HEK293 (cell line): ENCODE data around the gene ABHD17A.
A peak's percentile ranks its signal among the peaks of the same experiment; 100 is the strongest.

Source experiments
- CTCF ChIA-PET: fragments of 350-600 bp; formaldehyde crosslinking; extraction: SDS; loops from one replicate; lab custom pipeline; 2021; ENCODE audit warnings: antibody characterized with exemption; lab: Yijun Ruan, JAX
- POLR2A ChIA-PET: fragments of 300-600 bp; formaldehyde crosslinking; extraction: SDS; loops from one replicate; lab custom pipeline; 2020; ENCODE audit warnings: antibody characterized with exemption, inconsistent platforms; lab: Yijun Ruan, JAX
- H3K27ac ChIP-seq: fragments of 200-500 bp; sonication (Bioruptor generic); 2 replicates; pipeline ENCODE4 v1.5.1; 2014; ENCODE audit warnings: low read depth, low read length, control low read depth, inconsistent platforms; ENCODE audit errors: extremely low read depth
- H3K36me3 ChIP-seq, 2 experiments: fragments of 200-500 bp in 1 of 2; sonication (Bioruptor generic) in 1 of 2; 1 replicate in 1 of 2; 2 replicates in 1 of 2; pipeline ENCODE4 v1.5.1; 2014 to 2017; ENCODE audit warnings: inconsistent platforms in 2 of 2, low read length in 2 of 2; ENCODE audit not compliant: control insufficient read depth in 2 of 2, insufficient read depth in 1 of 2
- H3K4me1 ChIP-seq: fragments of 200-500 bp; sonication (Bioruptor generic); 2 replicates; pipeline ENCODE4 v1.5.1; 2014; ENCODE audit warnings: mild to moderate bottlenecking, low read length, inconsistent platforms; ENCODE audit not compliant: control insufficient read depth, insufficient read depth
- H3K4me3 ChIP-seq: 2 replicates; pipeline ENCODE4 v1.5.1; 2011; ENCODE audit warnings: low read depth, mild to moderate bottlenecking, control low read depth, low read length, moderate library complexity
- H3K9me3 ChIP-seq: fragments of 200-500 bp; sonication (Bioruptor generic); 2 replicates; pipeline ENCODE4 v1.5.1; 2014; ENCODE audit warnings: low read depth, low read length, inconsistent platforms; ENCODE audit not compliant: control insufficient read depth, insufficient read depth
- EGR2 ChIP-seq: fragments of 450-650 bp; formaldehyde crosslinking; IDR thresholded peaks from 2 replicates; pipeline ENCODE4 v1.5.1; 2016; ENCODE audit warnings: low read depth, missing biosample characterization, missing genetic modification characterization
- MZF1 ChIP-seq: fragments of 450-650 bp; formaldehyde crosslinking; IDR thresholded peaks from 2 replicates; pipeline ENCODE4 v1.5.1; 2017; ENCODE audit warnings: missing biosample characterization, missing genetic modification characterization, borderline replicate concordance
- SCRT1 ChIP-seq: fragments of 450-650 bp; formaldehyde crosslinking; IDR thresholded peaks from 2 replicates; pipeline ENCODE4 v1.5.1; 2016; ENCODE audit warnings: missing biosample characterization, missing genetic modification characterization, borderline replicate concordance
- SETDB1 ChIP-seq: IDR thresholded peaks from one replicate; pipeline ENCODE4 v1.6.1; 2017; ENCODE audit warnings: mild to moderate bottlenecking, low read length, moderate library complexity, mixed read lengths; ENCODE audit not compliant: insufficient read length
- WT1 ChIP-seq: fragments of 450-650 bp; formaldehyde crosslinking; IDR thresholded peaks from 2 replicates; pipeline ENCODE4 v1.5.1; 2016; ENCODE audit warnings: missing biosample characterization, missing genetic modification characterization
- YY2 ChIP-seq: fragments of 450-650 bp; formaldehyde crosslinking; IDR thresholded peaks from 2 replicates; pipeline ENCODE4 v1.5.1; 2016; ENCODE audit warnings: missing biosample characterization, missing genetic modification characterization
- ZNF121 ChIP-seq: fragments of 450-650 bp; formaldehyde crosslinking; IDR thresholded peaks from 2 replicates; pipeline ENCODE4 v1.5.1; 2016; ENCODE audit warnings: missing biosample characterization, missing genetic modification characterization
- ZNF174 ChIP-seq: fragments of 450-650 bp; formaldehyde crosslinking; IDR thresholded peaks from 2 replicates; pipeline ENCODE4 v1.5.0; 2017; ENCODE audit warnings: missing biosample characterization, mild to moderate bottlenecking, missing genetic modification characterization
- ZNF202 ChIP-seq: fragments of 450-650 bp; formaldehyde crosslinking; IDR thresholded peaks from 2 replicates; pipeline ENCODE4 v1.5.1; 2016; ENCODE audit warnings: missing biosample characterization, missing genetic modification characterization, borderline replicate concordance
- ZNF426 ChIP-seq: fragments of 450-650 bp; formaldehyde crosslinking; IDR thresholded peaks from 2 replicates; pipeline ENCODE4 v1.5.1; 2017; ENCODE audit warnings: missing biosample characterization, missing genetic modification characterization, mild to moderate bottlenecking, inconsistent platforms, moderate library complexity
- ZNF561 ChIP-seq: fragments of 450-650 bp; IDR thresholded peaks from 2 replicates; pipeline ENCODE4 v1.5.1; 2018; ENCODE audit warnings: missing biosample characterization, missing genetic modification characterization, borderline replicate concordance
- ZNF664 ChIP-seq: fragments of 450-650 bp; formaldehyde crosslinking; IDR thresholded peaks from 2 replicates; pipeline ENCODE4 v1.5.1; 2016; ENCODE audit warnings: missing biosample characterization, missing genetic modification characterization
- TF ChIP-seq, protein P1 (sequence below): fragments of 450-650 bp; formaldehyde crosslinking; conservative IDR thresholded peaks from 2 replicates; pipeline ENCODE4 v1.5.1; 2016; ENCODE audit warnings: low read depth, missing biosample characterization, missing genetic modification characterization
- TF ChIP-seq, protein P2 (sequence below): fragments of 450-650 bp; formaldehyde crosslinking; IDR thresholded peaks from 2 replicates; pipeline ENCODE4 v1.5.1; 2016; ENCODE audit warnings: missing biosample characterization, missing genetic modification characterization
- TF ChIP-seq, protein P3 (sequence below): fragments of 450-650 bp; formaldehyde crosslinking; IDR thresholded peaks from 2 replicates; pipeline ENCODE4 v1.5.1; 2017; ENCODE audit warnings: missing biosample characterization, missing genetic modification characterization

The ABHD17A gene

DNA sequence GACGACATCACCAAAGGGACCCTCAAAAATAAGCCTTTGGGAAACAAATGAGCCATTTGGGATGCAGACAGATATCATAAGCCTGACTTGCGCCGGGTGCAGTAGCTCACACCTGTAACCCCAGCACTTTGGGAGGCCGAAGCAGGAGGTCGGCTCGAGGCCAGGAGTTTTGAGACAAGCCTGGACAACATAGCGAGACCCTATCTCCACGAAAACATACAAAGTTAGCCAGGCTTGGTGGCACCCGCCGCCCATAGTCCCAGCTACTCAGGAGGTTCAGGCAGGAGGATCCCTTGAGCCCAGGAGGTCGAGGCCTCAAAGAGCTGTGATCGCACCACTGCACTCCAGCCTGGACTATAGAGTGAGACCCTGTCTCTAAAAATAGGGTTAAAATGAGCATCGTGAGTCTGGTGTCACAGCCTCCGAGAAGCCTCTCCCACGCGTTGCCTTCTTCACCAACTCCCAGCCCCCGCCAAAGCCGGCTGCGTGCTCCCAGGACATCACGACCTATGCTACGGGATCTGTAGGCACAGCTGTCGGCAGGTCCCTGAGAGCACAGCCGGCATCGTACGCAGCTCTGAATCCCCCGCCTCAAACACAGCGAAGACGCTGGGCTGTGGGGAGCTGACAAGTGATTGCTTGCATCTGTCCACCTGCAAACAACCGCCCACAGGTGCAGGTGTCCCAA is 38.6 kb downstream of the ABHD17A start:
- ChIA-PET POLR2A (interaction anchor here (1.2 kb wide), 1 partner anchor 8 kb away, joined by 5 read pairs; no protein-coding TSS in a partner anchor), CTCF (interaction anchor here (0.6 to 3.1 kb wide), 7 partner anchors 9 to 205 kb away, joined by 3 to 32 read pairs (median 4); no protein-coding TSS in a partner anchor)
- H3K4me3 ChIP-seq = peak overlapping the region; percentile 17
- no peaks in the 10 kb centered on the region for H3K9me3 ChIP-seq
- no peak for TF ChIP-seq ZNF561 (tag by site-specific recombination)
- peak; percentile 84 for TF ChIP-seq ZNF121 (tag by site-specific recombination)
- no peak overlapping the region for H3K27ac ChIP-seq
- H3K4me1 ChIP-seq = peaks cover 2% of the 10 kb centered on the region; the same call in 1 of the 2 replicates
- peaks cover 0 to 23% of the 10 kb centered on the region in 2 experiments; a peak in 1 of 3 replicates for H3K36me3 ChIP-seq

DNA sequence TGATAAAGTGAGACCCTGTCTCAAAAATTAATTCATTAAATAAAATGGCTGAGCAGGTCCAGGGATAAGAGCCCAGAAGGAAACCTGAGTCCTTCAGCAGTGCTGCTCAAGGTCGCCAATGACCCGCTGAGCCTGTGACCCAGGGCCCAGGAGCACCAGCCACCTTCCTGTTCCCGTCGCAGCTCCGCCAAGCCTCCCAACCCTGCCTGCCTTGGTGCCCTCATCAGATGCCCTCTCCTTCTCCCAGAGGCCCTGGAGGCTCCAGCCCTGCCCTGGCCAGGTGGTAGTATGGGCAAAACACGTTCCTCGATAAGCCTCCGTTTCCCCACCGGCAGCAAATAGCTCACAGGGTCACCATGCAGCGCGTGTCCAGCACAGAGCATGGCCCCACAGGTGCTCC is 39.7 kb downstream of the ABHD17A start:
- Histone ChIP-seq H3K4me1 (peaks cover 2% of the 10 kb centered on the region; the same call in 1 of the 2 replicates), H3K36me3 (peaks cover 0 to 23% of the 10 kb centered on the region in 2 experiments; a peak in 1 of 3 replicates), H3K4me3 (no peak overlapping the region), H3K27ac (no peak overlapping the region), H3K9me3 (no peaks in the 10 kb centered on the region)
- ChIA-PET POLR2A (no interaction called here), CTCF (interaction anchor here (0.7 to 3.1 kb wide), 4 partner anchors 8 to 425 kb away, joined by 3 to 32 read pairs (median 4); no protein-coding TSS in a partner anchor)
- TF ChIP-seq MZF1 (tag by site-specific recombination) (no peak), ZNF174 (tag by site-specific recombination) (no peak), EGR2 (no peak), YY2 (tag by site-specific recombination) (no peak), ZNF664 (no peak), ZNF202 (tag by site-specific recombination) (no peak), SCRT1 (tag by site-specific recombination) (no peak), ZNF426 (tag by site-specific recombination) (no peak)
- TF ChIP-seq, protein P1, sequence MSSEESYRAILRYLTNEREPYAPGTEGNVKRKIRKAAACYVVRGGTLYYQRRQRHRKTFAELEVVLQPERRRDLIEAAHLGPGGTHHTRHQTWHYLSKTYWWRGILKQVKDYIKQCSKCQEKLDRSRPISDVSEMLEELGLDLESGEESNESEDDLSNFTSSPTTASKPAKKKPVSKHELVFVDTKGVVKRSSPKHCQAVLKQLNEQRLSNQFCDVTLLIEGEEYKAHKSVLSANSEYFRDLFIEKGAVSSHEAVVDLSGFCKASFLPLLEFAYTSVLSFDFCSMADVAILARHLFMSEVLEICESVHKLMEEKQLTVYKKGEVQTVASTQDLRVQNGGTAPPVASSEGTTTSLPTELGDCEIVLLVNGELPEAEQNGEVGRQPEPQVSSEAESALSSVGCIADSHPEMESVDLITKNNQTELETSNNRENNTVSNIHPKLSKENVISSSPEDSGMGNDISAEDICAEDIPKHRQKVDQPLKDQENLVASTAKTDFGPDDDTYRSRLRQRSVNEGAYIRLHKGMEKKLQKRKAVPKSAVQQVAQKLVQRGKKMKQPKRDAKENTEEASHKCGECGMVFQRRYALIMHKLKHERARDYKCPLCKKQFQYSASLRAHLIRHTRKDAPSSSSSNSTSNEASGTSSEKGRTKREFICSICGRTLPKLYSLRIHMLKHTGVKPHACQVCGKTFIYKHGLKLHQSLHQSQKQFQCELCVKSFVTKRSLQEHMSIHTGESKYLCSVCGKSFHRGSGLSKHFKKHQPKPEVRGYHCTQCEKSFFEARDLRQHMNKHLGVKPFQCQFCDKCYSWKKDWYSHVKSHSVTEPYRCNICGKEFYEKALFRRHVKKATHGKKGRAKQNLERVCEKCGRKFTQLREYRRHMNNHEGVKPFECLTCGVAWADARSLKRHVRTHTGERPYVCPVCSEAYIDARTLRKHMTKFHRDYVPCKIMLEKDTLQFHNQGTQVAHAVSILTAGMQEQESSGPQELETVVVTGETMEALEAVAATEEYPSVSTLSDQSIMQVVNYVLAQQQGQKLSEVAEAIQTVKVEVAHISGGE (tag by site-specific recombination) = no peak
- TF ChIP-seq, protein P2, sequence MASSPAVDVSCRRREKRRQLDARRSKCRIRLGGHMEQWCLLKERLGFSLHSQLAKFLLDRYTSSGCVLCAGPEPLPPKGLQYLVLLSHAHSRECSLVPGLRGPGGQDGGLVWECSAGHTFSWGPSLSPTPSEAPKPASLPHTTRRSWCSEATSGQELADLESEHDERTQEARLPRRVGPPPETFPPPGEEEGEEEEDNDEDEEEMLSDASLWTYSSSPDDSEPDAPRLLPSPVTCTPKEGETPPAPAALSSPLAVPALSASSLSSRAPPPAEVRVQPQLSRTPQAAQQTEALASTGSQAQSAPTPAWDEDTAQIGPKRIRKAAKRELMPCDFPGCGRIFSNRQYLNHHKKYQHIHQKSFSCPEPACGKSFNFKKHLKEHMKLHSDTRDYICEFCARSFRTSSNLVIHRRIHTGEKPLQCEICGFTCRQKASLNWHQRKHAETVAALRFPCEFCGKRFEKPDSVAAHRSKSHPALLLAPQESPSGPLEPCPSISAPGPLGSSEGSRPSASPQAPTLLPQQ (tag by site-specific recombination) = no peak

DNA sequence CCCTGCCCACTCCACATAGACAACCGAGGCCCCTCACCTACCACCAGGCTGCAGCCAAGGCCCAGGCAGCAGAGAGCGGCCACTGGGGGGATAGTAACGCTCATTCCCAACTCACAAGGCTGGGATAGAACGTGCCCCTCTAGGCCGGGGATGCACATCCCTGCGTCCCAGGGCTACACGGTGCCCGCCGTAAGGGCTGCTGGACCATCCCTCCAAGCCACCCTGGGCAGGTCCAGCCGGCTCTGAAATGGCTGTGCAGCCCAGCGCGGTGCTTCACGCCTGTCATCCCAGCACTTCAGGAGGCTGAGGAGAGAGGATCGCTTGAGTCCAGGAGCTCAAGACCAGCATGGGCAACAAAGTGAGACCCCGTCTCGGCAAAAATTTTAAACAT is 40.2 kb downstream of the ABHD17A start:
- no peak overlapping the region for H3K27ac ChIP-seq
- TF ChIP-seq, protein P3, sequence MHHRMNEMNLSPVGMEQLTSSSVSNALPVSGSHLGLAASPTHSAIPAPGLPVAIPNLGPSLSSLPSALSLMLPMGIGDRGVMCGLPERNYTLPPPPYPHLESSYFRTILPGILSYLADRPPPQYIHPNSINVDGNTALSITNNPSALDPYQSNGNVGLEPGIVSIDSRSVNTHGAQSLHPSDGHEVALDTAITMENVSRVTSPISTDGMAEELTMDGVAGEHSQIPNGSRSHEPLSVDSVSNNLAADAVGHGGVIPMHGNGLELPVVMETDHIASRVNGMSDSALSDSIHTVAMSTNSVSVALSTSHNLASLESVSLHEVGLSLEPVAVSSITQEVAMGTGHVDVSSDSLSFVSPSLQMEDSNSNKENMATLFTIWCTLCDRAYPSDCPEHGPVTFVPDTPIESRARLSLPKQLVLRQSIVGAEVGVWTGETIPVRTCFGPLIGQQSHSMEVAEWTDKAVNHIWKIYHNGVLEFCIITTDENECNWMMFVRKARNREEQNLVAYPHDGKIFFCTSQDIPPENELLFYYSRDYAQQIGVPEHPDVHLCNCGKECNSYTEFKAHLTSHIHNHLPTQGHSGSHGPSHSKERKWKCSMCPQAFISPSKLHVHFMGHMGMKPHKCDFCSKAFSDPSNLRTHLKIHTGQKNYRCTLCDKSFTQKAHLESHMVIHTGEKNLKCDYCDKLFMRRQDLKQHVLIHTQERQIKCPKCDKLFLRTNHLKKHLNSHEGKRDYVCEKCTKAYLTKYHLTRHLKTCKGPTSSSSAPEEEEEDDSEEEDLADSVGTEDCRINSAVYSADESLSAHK (tag by site-specific recombination) = no peak
- no peak for TF ChIP-seq YY2 (tag by site-specific recombination)
- TF ChIP-seq WT1 = no peak
- TF ChIP-seq SETDB1 = no peak
- H3K4me1 ChIP-seq = peaks cover 2% of the 10 kb centered on the region; the same call in 1 of the 2 replicates
- POLR2A ChIA-PET = no interaction called here
- H3K36me3 ChIP-seq = peaks cover 0 to 23% of the 10 kb centered on the region in 2 experiments; a peak in 1 of 3 replicates
- CTCF ChIA-PET = interaction anchor here (3.1 kb wide), 1 partner anchor 7 kb away, joined by 32 read pairs; no protein-coding TSS in a partner anchor
- no peaks in the 10 kb centered on the region for H3K9me3 ChIP-seq
- no peak overlapping the region for H3K4me3 ChIP-seq
